ENCODE measurements around the gene ATP9A. TPM values are rescaled to one million over a fixed set of nuclear protein-coding genes. Genes with fewer than 3 reads are reported as not detected.

Gene ATP9A
- polyA plus RNA-seq, 3 donors, result 0.04 TPM; not detected in 2

DNA sequence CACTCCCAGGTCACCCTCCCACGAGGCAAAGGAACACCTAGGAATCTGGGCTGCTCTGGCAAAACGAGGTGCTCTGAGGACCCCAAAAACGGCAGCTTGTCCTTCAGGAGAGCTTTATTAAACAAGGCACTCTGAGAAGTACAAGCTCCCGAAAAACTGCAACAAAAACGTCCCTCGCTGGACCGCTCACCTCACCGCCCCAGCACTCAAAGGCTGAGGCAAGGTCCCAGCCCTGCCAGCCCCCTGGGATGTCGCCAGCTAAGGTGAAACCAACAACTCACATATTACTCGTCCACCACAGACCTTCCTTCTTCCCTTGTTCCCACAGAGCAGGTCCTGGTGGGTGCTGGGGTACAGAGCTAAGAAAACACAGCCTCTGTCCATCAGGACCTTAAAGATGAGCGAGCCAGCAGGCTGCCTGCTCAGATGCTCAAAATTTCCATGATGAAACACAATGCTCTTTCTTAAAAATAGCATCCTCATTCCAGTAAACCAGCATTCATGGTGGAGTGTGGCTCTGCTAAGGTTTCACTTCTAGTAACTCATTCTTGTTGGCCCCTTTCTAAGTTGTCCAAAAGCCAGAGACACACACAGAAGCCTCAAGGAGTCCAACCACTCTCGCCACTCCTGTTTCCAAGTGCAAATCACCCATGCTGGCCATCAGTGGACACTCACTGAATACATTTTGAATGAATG, 35.9 kb downstream of the ATP9A start:
- Mint-ChIP-seq H3K9me3 (peaks cover 0 to 2% (median 0%) of the 10 kb centered on the region in 7 donors), H3K36me3 (no peaks in the 10 kb centered on the region), H3K27ac (no peak overlapping the region), H3K27me3 (ENCODE audit: low read depth in 3 of 3) (peaks cover 0 to 6% (median 2%) of the 10 kb centered on the region in 3 donors), H3K4me1 (peaks cover 3% of the 10 kb centered on the region), H3K4me3 (no peak overlapping the region)
- H3K4me2 ChIP-seq (replicated peaks; ENCODE audit: extremely low read depth, low read length, poor library complexity, severe bottlenecking), result no peak overlapping the region
- H3K36me3 ChIP-seq (replicated peaks in 1 of 2; ENCODE audit: control insufficient read depth in 1 of 2, insufficient read depth in 2 of 2, low read length in 2 of 2), result no peaks in the 10 kb centered on the region
- H4K20me1 ChIP-seq (ENCODE audit: insufficient read depth, low read length), result no peaks in the 10 kb centered on the region
- intact Hi-C loops (cut with micrococcal nuclease), result no loop called here
- no peaks in the 10 kb centered on the region for H3K79me2 ChIP-seq (ENCODE audit: insufficient read depth, low read length)
- no peak for DNase-seq
- no peak overlapping the region for H2AFZ ChIP-seq (ENCODE audit: insufficient read depth, low read depth, low read length, poor library complexity, severe bottlenecking)
- H3K4me3 ChIP-seq (replicated peaks in 1 of 3; ENCODE audit: low read depth in 2 of 3, low read length in 3 of 3), result no peak overlapping the region
- no peak overlapping the region for H3K27ac ChIP-seq (ENCODE audit: low read depth in 1 of 2, low read length in 2 of 2)
- 84% methylated on average over 9 of the region's 12 CpGs for WGBS (ENCODE audit: insufficient coverage)
- no peaks in the 10 kb centered on the region for H3K4me1 ChIP-seq (ENCODE audit: control insufficient read depth in 1 of 2, insufficient read depth in 2 of 2, low read length in 2 of 2)
- H3K9me3 ChIP-seq (replicated peaks in 1 of 2; ENCODE audit: control insufficient read depth in 1 of 2, insufficient read depth in 1 of 2, low read length in 2 of 2), result no peaks in the 10 kb centered on the region
- H3K9ac ChIP-seq (ENCODE audit: insufficient read depth, low read length, poor library complexity, severe bottlenecking), result no peak overlapping the region
- H3K27me3 ChIP-seq (ENCODE audit: control insufficient read depth in 2 of 2, insufficient read depth in 2 of 2, low read length in 2 of 2), result no peaks in the 10 kb centered on the region
- TF ChIP-seq, protein P1, sequence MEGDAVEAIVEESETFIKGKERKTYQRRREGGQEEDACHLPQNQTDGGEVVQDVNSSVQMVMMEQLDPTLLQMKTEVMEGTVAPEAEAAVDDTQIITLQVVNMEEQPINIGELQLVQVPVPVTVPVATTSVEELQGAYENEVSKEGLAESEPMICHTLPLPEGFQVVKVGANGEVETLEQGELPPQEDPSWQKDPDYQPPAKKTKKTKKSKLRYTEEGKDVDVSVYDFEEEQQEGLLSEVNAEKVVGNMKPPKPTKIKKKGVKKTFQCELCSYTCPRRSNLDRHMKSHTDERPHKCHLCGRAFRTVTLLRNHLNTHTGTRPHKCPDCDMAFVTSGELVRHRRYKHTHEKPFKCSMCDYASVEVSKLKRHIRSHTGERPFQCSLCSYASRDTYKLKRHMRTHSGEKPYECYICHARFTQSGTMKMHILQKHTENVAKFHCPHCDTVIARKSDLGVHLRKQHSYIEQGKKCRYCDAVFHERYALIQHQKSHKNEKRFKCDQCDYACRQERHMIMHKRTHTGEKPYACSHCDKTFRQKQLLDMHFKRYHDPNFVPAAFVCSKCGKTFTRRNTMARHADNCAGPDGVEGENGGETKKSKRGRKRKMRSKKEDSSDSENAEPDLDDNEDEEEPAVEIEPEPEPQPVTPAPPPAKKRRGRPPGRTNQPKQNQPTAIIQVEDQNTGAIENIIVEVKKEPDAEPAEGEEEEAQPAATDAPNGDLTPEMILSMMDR (IDR thresholded peaks at IDR 0.05), result no peak

DNA sequence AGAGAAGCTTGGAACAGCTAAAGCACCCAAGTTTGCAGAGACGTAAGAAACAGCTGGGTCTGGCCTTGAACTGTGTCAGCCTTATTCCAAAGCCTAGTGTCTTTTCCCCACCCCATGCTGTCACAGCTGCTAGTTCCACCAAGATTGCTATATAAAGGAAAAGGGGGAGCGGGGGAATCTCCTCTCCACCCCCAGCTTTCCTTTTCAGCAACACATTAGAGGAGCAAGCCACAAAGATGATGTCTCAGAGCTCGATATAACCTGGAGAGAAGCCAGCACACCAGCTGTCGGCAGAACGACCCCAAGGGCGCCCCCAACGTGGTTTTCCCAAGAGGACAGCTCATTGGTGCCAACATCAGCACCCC, 36.5 kb downstream of the ATP9A start:
- no peaks in the 10 kb centered on the region for H3K4me1 ChIP-seq (ENCODE audit: control insufficient read depth in 1 of 2, insufficient read depth in 2 of 2, low read length in 2 of 2)
- no peak overlapping the region for H3K4me3 ChIP-seq (replicated peaks in 1 of 3; ENCODE audit: low read depth in 2 of 3, low read length in 3 of 3)
- H3K9ac ChIP-seq (ENCODE audit: insufficient read depth, low read length, poor library complexity, severe bottlenecking), result no peak overlapping the region
- Mint-ChIP-seq H3K4me3 (no peak overlapping the region), H3K27ac (peak overlapping the region in 1 of 7 donors; percentile 26), H3K9me3 (peaks cover 0 to 2% (median 0%) of the 10 kb centered on the region in 7 donors), H3K27me3 (ENCODE audit: low read depth in 3 of 3) (peaks cover 0 to 6% (median 2%) of the 10 kb centered on the region in 3 donors), H3K4me1 (peaks cover 3% of the 10 kb centered on the region), H3K36me3 (no peaks in the 10 kb centered on the region)
- intact Hi-C loops (cut with micrococcal nuclease), result no loop called here
- no peaks in the 10 kb centered on the region for H3K79me2 ChIP-seq (ENCODE audit: insufficient read depth, low read length)
- no peak overlapping the region for H3K4me2 ChIP-seq (replicated peaks; ENCODE audit: extremely low read depth, low read length, poor library complexity, severe bottlenecking)
- TF ChIP-seq, protein P1 (IDR thresholded peaks at IDR 0.05), result no peak
- no peaks in the 10 kb centered on the region for H4K20me1 ChIP-seq (ENCODE audit: insufficient read depth, low read length)
- H2AFZ ChIP-seq (ENCODE audit: insufficient read depth, low read depth, low read length, poor library complexity, severe bottlenecking), result no peak overlapping the region
- WGBS (ENCODE audit: insufficient coverage), result 10% methylated on average over 5 of the region's 7 CpGs
- no peak for DNase-seq
- no peaks in the 10 kb centered on the region for H3K27me3 ChIP-seq (ENCODE audit: control insufficient read depth in 2 of 2, insufficient read depth in 2 of 2, low read length in 2 of 2)
- no peaks in the 10 kb centered on the region for H3K9me3 ChIP-seq (replicated peaks in 1 of 2; ENCODE audit: control insufficient read depth in 1 of 2, insufficient read depth in 1 of 2, low read length in 2 of 2)
- H3K36me3 ChIP-seq (replicated peaks in 1 of 2; ENCODE audit: control insufficient read depth in 1 of 2, insufficient read depth in 2 of 2, low read length in 2 of 2), result no peaks in the 10 kb centered on the region
- no peak overlapping the region for H3K27ac ChIP-seq (ENCODE audit: low read depth in 1 of 2, low read length in 2 of 2)
